ENCODE data around the gene MGST3. TPM values are rescaled to one million over a fixed set of nuclear protein-coding genes. Genes with fewer than 3 reads are reported as not detected.
"Not testable (repeated sequence)": the region's sequence is repeated elsewhere in the genome, so short reads cannot be mapped to it uniquely, and the experiment has no call there.

Gene MGST3
- total RNA-seq, 1 experiment from 2014 or later = 87.7 TPM

- H2AFZ ChIP-seq (ENCODE audit: low read length) = no peak overlapping the region
- H3K4ac ChIP-seq (ENCODE audit: low read depth, low read length) = no peak overlapping the region
- peaks cover 8% of the 10 kb centered on the region; the same call in 1 of the 2 replicates for H3K27me3 Mint-ChIP-seq (ENCODE audit: low read depth)
These were observed 44.6 kb upstream of the MGST3 start for GRCh38 chr1:165586398-165586797.

DNA sequence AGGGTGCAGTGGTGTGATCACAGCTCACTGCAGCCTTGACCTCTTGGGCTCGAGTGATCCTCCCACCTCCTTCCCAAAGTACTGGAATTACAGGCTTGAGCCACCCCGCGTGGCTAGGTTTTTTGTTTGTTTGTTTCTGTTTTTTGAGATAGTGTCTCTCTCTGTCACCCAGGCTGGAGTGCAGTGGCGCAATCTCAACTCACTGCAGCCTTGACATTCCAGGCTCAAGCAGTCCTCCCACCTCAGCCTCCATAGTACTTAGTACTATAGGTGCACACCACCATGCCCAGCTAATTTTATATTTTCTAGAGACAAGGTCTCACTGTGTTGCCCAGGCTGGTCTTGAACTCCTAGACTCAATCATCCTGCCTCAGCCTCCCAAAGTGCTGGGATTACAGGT is 39.6 kb upstream of the MGST3 start:
- H3K23me2 ChIP-seq (ENCODE audit: insufficient read length, low read depth, low read length, poor library complexity, severe bottlenecking); H3K9me3 ChIP-seq (ENCODE audit: control insufficient read depth, low read depth, low read length); H2BK12ac ChIP-seq (ENCODE audit: insufficient read length, low read depth, low read length); H3K18ac ChIP-seq (ENCODE audit: insufficient read length, low read depth, low read length); H3K4ac ChIP-seq (ENCODE audit: low read depth, low read length); H4K91ac ChIP-seq (ENCODE audit: insufficient read length, low read depth, low read length); H2BK15ac ChIP-seq (ENCODE audit: low read depth, low read length); H2AK5ac ChIP-seq (ENCODE audit: insufficient read length, low read length); H3T11ph ChIP-seq (ENCODE audit: low read length); H4K5ac ChIP-seq (ENCODE audit: insufficient read length, low read depth, low read length); H2BK5ac ChIP-seq (ENCODE audit: insufficient read length, low read length); H3K79me1 ChIP-seq (ENCODE audit: insufficient read depth, low read depth, low read length, poor library complexity, severe bottlenecking); H3K27me3 Mint-ChIP-seq (ENCODE audit: low read depth); H4K8ac ChIP-seq (replicated peaks; ENCODE audit: insufficient read length, low read depth, low read length); H2BK20ac ChIP-seq (ENCODE audit: low read depth, low read length, poor library complexity, severe bottlenecking); H3K9ac ChIP-seq (ENCODE audit: extremely low read depth, insufficient read length, low read length); H3K14ac ChIP-seq (ENCODE audit: insufficient read depth, low read length); H3K4me1 ChIP-seq (ENCODE audit: insufficient read depth, low read length); H3K27ac ChIP-seq (ENCODE audit: insufficient read length, low read depth, low read length); H3K23ac ChIP-seq (ENCODE audit: insufficient read length, low read depth, low read length); H3K27ac Mint-ChIP-seq; H3K27me3 ChIP-seq (ENCODE audit: insufficient read depth, low read length); H3K4me3 Mint-ChIP-seq; H2BK120ac ChIP-seq (ENCODE audit: low read depth, low read length, poor library complexity, severe bottlenecking); H3K56ac ChIP-seq (ENCODE audit: insufficient read length, low read depth, low read length); H3K4me2 ChIP-seq (ENCODE audit: insufficient read depth, insufficient read length, low read length); H3K4me1 Mint-ChIP-seq; H3K36me3 Mint-ChIP-seq (ENCODE audit: insufficient read depth in 1 of 3, low read depth in 3 of 3); H4K20me1 ChIP-seq (ENCODE audit: control insufficient read depth, insufficient read depth, insufficient read length); H2AFZ ChIP-seq (ENCODE audit: low read length); H3K79me2 ChIP-seq (ENCODE audit: insufficient read depth, low read length); DNase-seq; H3K9me3 Mint-ChIP-seq: not testable (repeated sequence)
- WGBS (ENCODE audit: extremely low coverage, insufficient read length, low lambda C conversion rate) = no CpG with 5 or more reads among the region's 4 CpGs

More at GRCh38 chr1:165586398-165586797, 44.6 kb upstream of the MGST3 start:
- Mint-ChIP-seq H3K27ac (peak overlapping the region in 1 of 3 experiments; percentile 8; a peak in 1 of 7 replicates), H3K9me3 (no peaks in the 10 kb centered on the region), H3K4me3 (no peak overlapping the region), H3K36me3 (ENCODE audit: insufficient read depth in 1 of 3, low read depth in 3 of 3) (no peaks in the 10 kb centered on the region), H3K4me1 (peaks cover 6 to 15% of the 10 kb centered on the region in 2 experiments)
- H3K14ac ChIP-seq (ENCODE audit: insufficient read depth, low read length) = no peak overlapping the region
- no CpG with 5 or more reads among the region's 3 CpGs for WGBS (ENCODE audit: extremely low coverage, insufficient read length, low lambda C conversion rate)
- no peaks in the 10 kb centered on the region for H3K23me2 ChIP-seq (ENCODE audit: insufficient read length, low read depth, low read length, poor library complexity, severe bottlenecking)
- H2BK5ac ChIP-seq (ENCODE audit: insufficient read length, low read length) = no peak overlapping the region
- H2BK120ac ChIP-seq (ENCODE audit: low read depth, low read length, poor library complexity, severe bottlenecking) = no peak overlapping the region
- no peak overlapping the region for H3T11ph ChIP-seq (ENCODE audit: low read length)
- TF ChIP-seq, protein P1, sequence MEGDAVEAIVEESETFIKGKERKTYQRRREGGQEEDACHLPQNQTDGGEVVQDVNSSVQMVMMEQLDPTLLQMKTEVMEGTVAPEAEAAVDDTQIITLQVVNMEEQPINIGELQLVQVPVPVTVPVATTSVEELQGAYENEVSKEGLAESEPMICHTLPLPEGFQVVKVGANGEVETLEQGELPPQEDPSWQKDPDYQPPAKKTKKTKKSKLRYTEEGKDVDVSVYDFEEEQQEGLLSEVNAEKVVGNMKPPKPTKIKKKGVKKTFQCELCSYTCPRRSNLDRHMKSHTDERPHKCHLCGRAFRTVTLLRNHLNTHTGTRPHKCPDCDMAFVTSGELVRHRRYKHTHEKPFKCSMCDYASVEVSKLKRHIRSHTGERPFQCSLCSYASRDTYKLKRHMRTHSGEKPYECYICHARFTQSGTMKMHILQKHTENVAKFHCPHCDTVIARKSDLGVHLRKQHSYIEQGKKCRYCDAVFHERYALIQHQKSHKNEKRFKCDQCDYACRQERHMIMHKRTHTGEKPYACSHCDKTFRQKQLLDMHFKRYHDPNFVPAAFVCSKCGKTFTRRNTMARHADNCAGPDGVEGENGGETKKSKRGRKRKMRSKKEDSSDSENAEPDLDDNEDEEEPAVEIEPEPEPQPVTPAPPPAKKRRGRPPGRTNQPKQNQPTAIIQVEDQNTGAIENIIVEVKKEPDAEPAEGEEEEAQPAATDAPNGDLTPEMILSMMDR (conservative IDR thresholded peaks at IDR 0.05) = no peak
- no peak overlapping the region for H2BK20ac ChIP-seq (ENCODE audit: low read depth, low read length, poor library complexity, severe bottlenecking)
- H3K27ac ChIP-seq (ENCODE audit: insufficient read length, low read depth, low read length) = no peak overlapping the region
- H3K79me1 ChIP-seq (ENCODE audit: insufficient read depth, low read depth, low read length, poor library complexity, severe bottlenecking) = no peaks in the 10 kb centered on the region
- no peaks in the 10 kb centered on the region for H3K9me3 ChIP-seq (ENCODE audit: control insufficient read depth, low read depth, low read length)
- H3K23ac ChIP-seq (ENCODE audit: insufficient read length, low read depth, low read length) = no peak overlapping the region
- H3K56ac ChIP-seq (ENCODE audit: insufficient read length, low read depth, low read length) = no peak overlapping the region
- DNase-seq = no peak
- H3K4me2 ChIP-seq (ENCODE audit: insufficient read depth, insufficient read length, low read length) = no peak overlapping the region
- no peak overlapping the region for H4K5ac ChIP-seq (ENCODE audit: insufficient read length, low read depth, low read length)
- no peak overlapping the region for H4K91ac ChIP-seq (ENCODE audit: insufficient read length, low read depth, low read length)
- H2BK15ac ChIP-seq (ENCODE audit: low read depth, low read length) = no peak overlapping the region
- no peak overlapping the region for H3K18ac ChIP-seq (ENCODE audit: insufficient read length, low read depth, low read length)
- H2BK12ac ChIP-seq (ENCODE audit: insufficient read length, low read depth, low read length) = no peak overlapping the region
- H3K79me2 ChIP-seq (ENCODE audit: insufficient read depth, low read length) = no peaks in the 10 kb centered on the region
- no peaks in the 10 kb centered on the region for H4K20me1 ChIP-seq (ENCODE audit: control insufficient read depth, insufficient read depth, insufficient read length)
- H3K4me1 ChIP-seq (ENCODE audit: insufficient read depth, low read length) = no peaks in the 10 kb centered on the region; the same call in 1 of the 2 replicates
- no peaks in the 10 kb centered on the region for H3K27me3 ChIP-seq (ENCODE audit: insufficient read depth, low read length)
- no peak overlapping the region for H2AK5ac ChIP-seq (ENCODE audit: insufficient read length, low read length)
- H4K8ac ChIP-seq (replicated peaks; ENCODE audit: insufficient read length, low read depth, low read length) = no peak overlapping the region
- no peak overlapping the region for H3K9ac ChIP-seq (ENCODE audit: extremely low read depth, insufficient read length, low read length)

Measured in H9 (cell line).